Lung microvascular endothelial cell (primary cell): Measurements from ENCODE around the gene ABCC2. TPM values are rescaled to one million over a fixed set of nuclear protein-coding genes. Genes with fewer than 3 reads are reported as not detected.

Experiments used
- DNase-seq, 2 donors: peaks; one replicate each; pipeline versions ENCODE4 v3.0.0 to v3.0.0-alpha.2; 2010; ENCODE audit warnings: low read depth in 2 of 2
- total RNA-seq: library from RNA; depleted of rRNA; stranded (reverse); fragments of >200 nt; gene quantifications from 2 replicates; pipeline ENCODE4 v1.2.1, GENCODE V29; 2014

Gene ABCC2
- total RNA-seq, 1 donor from 2014 or later = 0.60 TPM

GRCh38 chr10:99770408-99771045, 11.9 kb upstream of the ABCC2 start:
- DNase-seq = no peak

GRCh38 chr10:99775850-99776249, 6.6 kb upstream of the ABCC2 start:
- peak; percentile 77 to 85 for DNase-seq

- DNase-seq = peak; percentile 32
Measured at GRCh38 chr10:99777918-99778714, 4.3 kb upstream of the ABCC2 start.

GRCh38 chr10:99779335-99779734, 3.1 kb upstream of the ABCC2 start:
- peak; percentile 94 to 95 for DNase-seq

- DNase-seq = peak; percentile 76 to 89
Measured at GRCh38 chr10:99781734-99782429, 558 bp upstream of the ABCC2 start.

GRCh38 chr10:99784016-99784726, 1.7 kb downstream of the ABCC2 start:
- peak; percentile 64 to 88 for DNase-seq

GRCh38 chr10:99784727-99785441, 2.4 kb downstream of the ABCC2 start:
- DNase-seq = no peak

GRCh38 chr10:99785646-99786045, 3.2 kb downstream of the ABCC2 start:
- no peak for DNase-seq

- no peak for DNase-seq
Measured at GRCh38 chr10:99787311-99787710, 4.9 kb downstream of the ABCC2 start.

- no peak for DNase-seq
Measured at GRCh38 chr10:99787782-99788445, 5.5 kb downstream of the ABCC2 start.

- no peak for DNase-seq
Measured at GRCh38 chr10:99788598-99789256, 6.3 kb downstream of the ABCC2 start.

- DNase-seq = no peak
Measured at GRCh38 chr10:99791831-99792230, 9.4 kb downstream of the ABCC2 start.

GRCh38 chr10:99793819-99794218, 11.4 kb downstream of the ABCC2 start:
- no peak for DNase-seq

- DNase-seq = no peak
Measured at GRCh38 chr10:99796928-99797327, 14.5 kb downstream of the ABCC2 start.

- no peak for DNase-seq
Measured at GRCh38 chr10:99798031-99798430, 15.6 kb downstream of the ABCC2 start.

GRCh38 chr10:99798920-99799319, 16.5 kb downstream of the ABCC2 start:
- no peak for DNase-seq

GRCh38 chr10:99799613-99800012, 17.2 kb downstream of the ABCC2 start:
- DNase-seq = no peak

- DNase-seq = no peak
Measured at GRCh38 chr10:99804471-99804870, 22.0 kb downstream of the ABCC2 start.

GRCh38 chr10:99805190-99805589, 22.8 kb downstream of the ABCC2 start:
- DNase-seq = no peak

GRCh38 chr10:99806091-99806490, 23.7 kb downstream of the ABCC2 start:
- no peak for DNase-seq
